GM21737 (cell line): ENCODE data around the gene SOX21.

Source experiments
- ATAC-seq: cut with Tn5 transposase; IDR thresholded peaks from one replicate; pipeline ENCODE4 v1.9.1; 2021; ENCODE audit warnings: mild to moderate bottlenecking, moderate library complexity; ENCODE audit not compliant: unreplicated experiment

SOX21 gene

DNA sequence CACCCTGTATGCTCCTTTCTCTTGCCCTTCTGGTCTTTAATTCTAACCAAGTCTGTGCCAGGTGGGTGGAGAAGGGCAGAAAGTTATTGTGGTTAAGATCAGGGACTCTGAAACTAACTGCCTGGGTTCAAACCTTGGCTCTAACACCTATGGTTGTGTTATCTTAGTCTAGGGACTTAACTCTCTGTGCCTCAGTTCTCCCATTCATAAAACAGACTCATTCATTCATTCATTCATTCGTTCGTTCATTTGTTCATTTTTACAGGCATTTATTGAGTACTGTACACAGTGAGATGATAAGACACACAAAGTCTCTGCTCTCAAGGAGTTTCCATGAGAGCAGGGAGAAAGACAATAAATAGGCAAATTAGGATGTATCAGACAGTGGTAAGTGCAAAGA, 30.1 kb downstream of the SOX21 start:
- no peak for ATAC-seq

DNA sequence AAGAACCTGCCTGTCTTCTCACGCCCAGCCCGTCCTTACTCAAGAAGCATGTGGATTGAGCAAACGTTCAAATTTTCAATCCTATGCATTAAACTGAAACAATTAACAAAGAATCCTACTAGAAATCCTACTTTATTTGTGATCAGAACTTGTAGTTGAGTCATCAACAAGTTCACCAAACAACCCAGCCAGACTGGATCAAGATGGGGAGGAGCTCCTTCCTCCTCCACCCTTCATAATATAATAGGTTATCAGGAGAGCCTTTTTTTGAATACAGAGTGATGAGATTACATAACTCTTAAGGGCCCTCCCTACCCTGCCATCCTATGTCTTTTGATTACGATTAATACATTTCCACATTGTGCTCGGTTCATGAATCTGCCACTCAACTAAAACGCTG, 32.7 kb downstream of the SOX21 start:
- ATAC-seq = no peak

- ATAC-seq = no peak
Observed at GRCh38 chr13:94678845-94679244, 33.5 kb downstream of the SOX21 start.

DNA sequence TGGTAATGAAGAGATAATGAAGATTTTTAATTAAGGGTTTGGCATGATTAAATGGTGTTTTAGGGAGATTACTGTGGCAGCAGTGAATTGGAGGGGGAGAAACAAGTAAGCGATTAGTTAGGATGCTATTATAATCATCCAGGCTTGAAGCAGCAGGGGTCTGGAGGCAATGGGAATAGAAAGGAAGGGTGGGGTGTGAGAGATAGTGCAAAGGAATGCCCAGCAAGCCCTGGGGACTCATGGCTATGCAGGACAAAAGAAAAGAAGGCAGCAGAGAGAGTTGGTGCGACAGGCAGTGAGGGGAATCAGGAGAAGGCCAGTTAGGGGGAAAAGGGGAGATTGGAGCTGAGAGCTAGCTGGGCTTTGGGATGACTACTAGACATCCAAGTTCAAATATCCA, 34.5 kb downstream of the SOX21 start:
- no peak for ATAC-seq

- ATAC-seq = no peak
Observed at GRCh38 chr13:94674609-94675348, 37.6 kb downstream of the SOX21 start.

GRCh38 chr13:94673851-94674250, 38.5 kb downstream of the SOX21 start:
- ATAC-seq = no peak

DNA sequence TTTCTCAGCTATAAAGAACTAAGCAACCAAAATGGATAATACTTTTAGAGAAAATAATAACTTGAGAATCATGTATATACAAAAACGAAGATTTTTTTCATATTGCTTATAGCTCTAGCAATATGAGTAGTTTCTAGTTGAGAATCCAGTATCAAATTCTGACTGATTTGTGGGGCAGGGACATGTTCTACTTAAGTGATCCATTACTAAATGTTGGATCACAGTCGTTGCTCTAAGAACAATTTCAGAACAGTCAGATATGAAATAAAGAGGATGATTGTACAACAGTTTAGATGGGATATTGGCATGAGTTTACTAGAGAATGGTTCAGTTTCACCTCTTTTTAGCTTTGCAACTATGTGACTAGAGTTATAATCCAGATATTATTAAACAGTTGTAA, 39.9 kb downstream of the SOX21 start:
- no peak for ATAC-seq

DNA sequence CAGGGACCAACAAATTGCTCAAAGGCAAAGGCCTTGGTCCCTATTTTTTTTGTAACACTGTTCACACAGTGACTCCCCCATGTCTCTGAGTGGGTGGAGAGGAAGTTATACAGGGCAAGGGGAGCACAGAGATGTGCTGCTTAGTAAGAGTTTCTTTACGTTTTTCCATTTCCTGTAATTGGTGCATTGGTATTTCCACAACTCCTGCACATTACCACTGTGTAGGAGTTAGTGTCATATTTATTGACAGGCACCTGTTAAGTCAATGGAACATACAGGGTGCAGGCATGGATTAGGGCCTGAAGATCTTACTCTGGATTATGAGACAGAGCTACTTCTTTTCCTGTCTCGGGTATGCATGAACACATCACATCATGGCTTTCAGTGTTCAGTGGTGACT, 45.2 kb downstream of the SOX21 start:
- ATAC-seq = no peak

- ATAC-seq = no peak
Observed at GRCh38 chr13:94666065-94666464, 46.3 kb downstream of the SOX21 start.

DNA sequence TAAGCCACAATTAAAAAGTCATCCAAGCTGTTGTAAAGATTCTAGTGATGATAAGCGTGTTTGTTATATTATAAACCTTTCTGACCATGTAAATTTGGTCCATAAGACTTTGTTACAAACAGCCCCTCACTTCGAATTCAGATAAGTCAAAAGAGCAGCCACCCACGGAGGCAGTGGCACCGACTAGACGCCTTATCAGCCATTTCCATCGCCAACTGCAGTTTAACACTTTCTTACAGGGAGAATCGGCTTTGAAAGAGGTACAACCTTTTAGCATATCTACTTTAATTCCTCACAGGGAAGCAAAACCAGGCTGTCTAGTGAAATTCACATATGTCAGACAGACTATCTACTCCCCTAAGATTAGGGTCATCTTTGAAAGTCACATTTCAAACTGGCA, 47.5 kb downstream of the SOX21 start:
- ATAC-seq = no peak

GRCh38 chr13:94662274-94662945, 49.9 kb downstream of the SOX21 start:
- ATAC-seq = no peak

GRCh38 chr13:94661406-94661805, 50.9 kb downstream of the SOX21 start:
- ATAC-seq = no peak

DNA sequence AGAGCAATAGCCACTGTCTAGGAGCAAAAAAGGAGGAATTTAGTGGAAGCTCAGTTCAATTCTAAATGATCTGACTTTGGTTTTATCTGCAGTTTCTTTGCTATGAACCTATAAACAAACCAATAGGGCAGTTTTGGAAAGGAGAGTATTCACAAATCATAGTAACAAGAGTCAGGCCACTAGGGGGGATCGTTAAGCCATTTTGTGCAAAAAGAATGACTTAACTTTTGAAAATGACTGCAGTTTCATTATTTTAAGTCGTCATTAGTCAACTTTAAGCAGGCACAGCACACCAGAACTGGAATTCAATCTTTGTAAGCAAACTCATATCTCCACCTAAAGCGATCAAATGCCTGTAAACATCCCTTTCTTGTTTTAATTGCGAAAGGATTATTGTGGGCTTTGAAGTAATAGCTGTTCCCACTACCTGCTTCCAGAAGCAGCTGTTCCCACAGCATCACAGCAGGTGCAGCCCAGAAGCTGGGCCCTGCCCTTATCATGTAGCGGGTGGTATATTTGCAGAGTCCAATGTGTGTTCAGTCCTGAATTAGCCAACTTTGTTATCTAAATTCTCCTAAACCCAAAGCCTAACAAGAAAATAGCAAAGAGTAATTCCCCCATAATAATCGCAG, 51.5 kb downstream of the SOX21 start:
- ATAC-seq = no peak
